ENCODE measurements around the gene DENND1C. TPM values are rescaled to one million over a fixed set of nuclear protein-coding genes. Genes with fewer than 3 reads are reported as not detected.
A peak's percentile ranks its signal among the peaks of the same experiment; 100 is the strongest.

DENND1C gene
- total RNA-seq, 1 donor from 2014 or later = not detected

- H3K27ac Mint-ChIP-seq (ENCODE audit: unreplicated experiment) = no peak within 1 kb of the TSS
- H3K27me3 Mint-ChIP-seq (ENCODE audit: low read depth) = peaks cover 35% of the 10 kb centered on the region
- H3K36me3 Mint-ChIP-seq (ENCODE audit: low read depth) = no peaks in the 10 kb centered on the region
- peak; percentile 21 for DNase-seq (ENCODE audit: low read depth, low spot score)
- no peaks in the 10 kb centered on the region for H3K9me3 Mint-ChIP-seq
- H3K4me3 Mint-ChIP-seq = peak within 1 kb of the TSS; percentile 90
- peaks cover 13% of the 10 kb centered on the region for H3K4me1 Mint-ChIP-seq
- peak; percentile 23 for TF ChIP-seq CTCF (conservative IDR thresholded peaks at IDR 0.05)
Observed at GRCh38 chr19:6501740-6502648, 20.4 kb upstream of the DENND1C start, which contains the start of gene TUBB4A. TUBB4A (minus strand) TSS chr19:6502309; CDS start chr19:6502212, 97 bp downstream.

- TF ChIP-seq CTCF (conservative IDR thresholded peaks at IDR 0.05) = no peak
- peaks cover 13% of the 10 kb centered on the region for H3K4me1 Mint-ChIP-seq
- no peak for DNase-seq (ENCODE audit: low read depth, low spot score)
- no peak overlapping the region for H3K27ac Mint-ChIP-seq (ENCODE audit: unreplicated experiment)
- peaks cover 35% of the 10 kb centered on the region for H3K27me3 Mint-ChIP-seq (ENCODE audit: low read depth)
- H3K4me3 Mint-ChIP-seq = peak overlapping the region; percentile 90
- no peaks in the 10 kb centered on the region for H3K36me3 Mint-ChIP-seq (ENCODE audit: low read depth)
- H3K9me3 Mint-ChIP-seq = no peaks in the 10 kb centered on the region
Observed at GRCh38 chr19:6500837-6501739, 19.5 kb upstream of the DENND1C start.

GRCh38 chr19:6499052-6499790 is 17.6 kb upstream of the DENND1C start:
- H3K9me3 Mint-ChIP-seq = no peaks in the 10 kb centered on the region
- DNase-seq (ENCODE audit: low read depth, low spot score) = no peak
- peak overlapping the region; percentile 10 for H3K4me3 Mint-ChIP-seq
- no peak for TF ChIP-seq CTCF (conservative IDR thresholded peaks at IDR 0.05)
- H3K36me3 Mint-ChIP-seq (ENCODE audit: low read depth) = no peaks in the 10 kb centered on the region
- H3K4me1 Mint-ChIP-seq = peaks cover 9% of the 10 kb centered on the region
- peaks cover 35% of the 10 kb centered on the region for H3K27me3 Mint-ChIP-seq (ENCODE audit: low read depth)
- no peak overlapping the region for H3K27ac Mint-ChIP-seq (ENCODE audit: unreplicated experiment)

- no peak for DNase-seq (ENCODE audit: low read depth, low spot score)
- Mint-ChIP-seq H3K27ac (ENCODE audit: unreplicated experiment) (peak overlapping the region; percentile 91), H3K27me3 (ENCODE audit: low read depth) (peaks cover 31% of the 10 kb centered on the region), H3K4me1 (peaks cover 5% of the 10 kb centered on the region), H3K4me3 (peak overlapping the region; percentile 10), H3K9me3 (no peaks in the 10 kb centered on the region), H3K36me3 (ENCODE audit: low read depth) (no peaks in the 10 kb centered on the region)
- TF ChIP-seq CTCF (conservative IDR thresholded peaks at IDR 0.05) = no peak
Observed at GRCh38 chr19:6498294-6499036, 16.9 kb upstream of the DENND1C start.
